ENCODE data around the gene CKLF. TPM values are rescaled to one million over a fixed set of nuclear protein-coding genes. Genes with fewer than 3 reads are reported as not detected.

The CKLF gene
- polyA plus RNA-seq, 1 of the 3 experiments (the other 2 are of a cell fraction): 211 TPM

GRCh38 chr16:66551788-66552285 lies 539 bp upstream of the CKLF start (continued):
- TF ChIP-seq, protein P1, sequence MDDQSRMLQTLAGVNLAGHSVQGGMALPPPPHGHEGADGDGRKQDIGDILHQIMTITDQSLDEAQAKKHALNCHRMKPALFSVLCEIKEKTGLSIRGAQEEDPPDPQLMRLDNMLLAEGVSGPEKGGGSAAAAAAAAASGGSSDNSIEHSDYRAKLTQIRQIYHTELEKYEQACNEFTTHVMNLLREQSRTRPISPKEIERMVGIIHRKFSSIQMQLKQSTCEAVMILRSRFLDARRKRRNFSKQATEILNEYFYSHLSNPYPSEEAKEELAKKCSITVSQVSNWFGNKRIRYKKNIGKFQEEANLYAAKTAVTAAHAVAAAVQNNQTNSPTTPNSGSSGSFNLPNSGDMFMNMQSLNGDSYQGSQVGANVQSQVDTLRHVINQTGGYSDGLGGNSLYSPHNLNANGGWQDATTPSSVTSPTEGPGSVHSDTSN (IDR thresholded peaks at IDR 0.05): no peak

DNA sequence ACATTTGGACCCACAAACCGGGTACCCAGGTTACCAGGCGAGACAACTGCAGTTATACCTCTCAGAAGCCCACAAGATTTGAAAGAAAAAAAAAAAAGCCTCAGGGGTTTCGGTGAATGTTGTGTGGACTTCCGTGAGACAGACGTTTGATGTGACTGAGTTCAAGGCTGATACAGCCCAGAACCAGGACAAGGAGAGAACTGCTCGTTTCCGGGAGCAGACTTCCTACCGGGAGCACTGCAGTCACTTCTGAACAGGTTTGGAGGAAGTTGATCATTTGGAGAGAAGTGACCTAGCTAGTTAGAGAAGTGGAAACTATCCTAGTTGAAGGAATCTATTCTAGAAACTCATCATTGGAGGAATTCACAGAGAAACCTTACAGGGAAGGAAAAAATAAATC lies 847 bp downstream of the CKLF start:
- no peak overlapping the region for H3K27ac ChIP-seq (ENCODE audit: low read depth in 2 of 2, low read length in 1 of 2)
- peaks cover 57% of the 10 kb centered on the region for H3K79me2 ChIP-seq (ENCODE audit: insufficient read depth)

DNA sequence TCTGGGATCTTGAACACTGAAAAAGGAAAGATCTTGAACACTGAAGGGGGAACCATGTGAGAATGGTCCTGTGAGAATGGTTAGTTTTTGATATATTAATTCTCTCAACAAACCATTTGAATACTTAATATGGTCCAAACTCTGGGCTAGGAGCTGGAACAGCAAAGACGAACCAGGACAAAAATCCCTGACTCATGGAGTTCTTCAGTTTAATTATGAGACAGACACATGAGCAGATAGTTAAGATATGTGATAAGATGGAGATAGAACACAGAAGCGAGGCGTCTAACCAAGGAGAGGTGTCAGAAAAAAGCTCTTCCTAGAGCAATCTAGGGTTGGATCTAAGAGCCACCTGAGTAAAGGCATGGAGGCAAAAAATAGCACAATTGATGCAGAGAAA lies 1.6 kb downstream of the CKLF start:
- no peaks in the 10 kb centered on the region for H3K27me3 ChIP-seq (ENCODE audit: insufficient read depth)
- peaks cover 10 to 17% of the 10 kb centered on the region in 2 experiments for H3K36me3 ChIP-seq (replicated peaks in 1 of 2; ENCODE audit: control insufficient read depth in 1 of 2, insufficient read depth in 2 of 2, low read length in 1 of 2)
- H3K4me1 ChIP-seq (ENCODE audit: control insufficient read depth in 1 of 2, insufficient read depth in 2 of 2, low read depth in 1 of 2, low read length in 1 of 2): peaks cover 14 to 25% of the 10 kb centered on the region in 2 experiments; a peak in 3 of 4 replicates
- H3K9me3 ChIP-seq: no peaks in the 10 kb centered on the region
- peak overlapping the region; percentile 85 for H3K4me2 ChIP-seq
- ChIA-PET POLR2A (no interaction called here), CTCF (interaction anchor here (1.0 to 1.7 kb wide), 2 partner anchors 25 to 55 kb away, joined by 3 to 5 read pairs; partner anchors contain the start of gene CMTM2)
- H3K79me2 ChIP-seq (ENCODE audit: insufficient read depth): peaks cover 62% of the 10 kb centered on the region
- no peaks in the 10 kb centered on the region for H4K20me1 ChIP-seq (ENCODE audit: insufficient read depth)
- H3K4me3 ChIP-seq (ENCODE audit: low read depth in 2 of 2, low read length in 1 of 2): no peak overlapping the region; a peak in 1 of 4 replicates
- H3K9me2 ChIP-seq: no peaks in the 10 kb centered on the region
- DNase-seq: no peak
- peaks cover 1% of the 10 kb centered on the region for H3F3A ChIP-seq (replicated peaks; ENCODE audit: insufficient read depth)
- H3K9ac ChIP-seq: no peak overlapping the region
- 93% methylated on average over 3 of the region's 3 CpGs for WGBS (ENCODE audit: low lambda C conversion rate)
- H3K27ac ChIP-seq (ENCODE audit: low read depth in 2 of 2, low read length in 1 of 2): no peak overlapping the region
- H2AFZ ChIP-seq (ENCODE audit: low read depth): no peak overlapping the region
- no peak for TF ChIP-seq NFIC (IDR thresholded peaks at IDR 0.05; ENCODE audit: borderline replicate concordance)
- TF ChIP-seq TEAD4 (IDR thresholded peaks at IDR 0.05; ENCODE audit: borderline replicate concordance, insufficient read depth): no peak
- no peak for TF ChIP-seq TCF12 (IDR thresholded peaks at IDR 0.05)
- TF ChIP-seq GABPA (IDR thresholded peaks at IDR 0.05; ENCODE audit: low read depth): no peak
- TF ChIP-seq, protein P2, sequence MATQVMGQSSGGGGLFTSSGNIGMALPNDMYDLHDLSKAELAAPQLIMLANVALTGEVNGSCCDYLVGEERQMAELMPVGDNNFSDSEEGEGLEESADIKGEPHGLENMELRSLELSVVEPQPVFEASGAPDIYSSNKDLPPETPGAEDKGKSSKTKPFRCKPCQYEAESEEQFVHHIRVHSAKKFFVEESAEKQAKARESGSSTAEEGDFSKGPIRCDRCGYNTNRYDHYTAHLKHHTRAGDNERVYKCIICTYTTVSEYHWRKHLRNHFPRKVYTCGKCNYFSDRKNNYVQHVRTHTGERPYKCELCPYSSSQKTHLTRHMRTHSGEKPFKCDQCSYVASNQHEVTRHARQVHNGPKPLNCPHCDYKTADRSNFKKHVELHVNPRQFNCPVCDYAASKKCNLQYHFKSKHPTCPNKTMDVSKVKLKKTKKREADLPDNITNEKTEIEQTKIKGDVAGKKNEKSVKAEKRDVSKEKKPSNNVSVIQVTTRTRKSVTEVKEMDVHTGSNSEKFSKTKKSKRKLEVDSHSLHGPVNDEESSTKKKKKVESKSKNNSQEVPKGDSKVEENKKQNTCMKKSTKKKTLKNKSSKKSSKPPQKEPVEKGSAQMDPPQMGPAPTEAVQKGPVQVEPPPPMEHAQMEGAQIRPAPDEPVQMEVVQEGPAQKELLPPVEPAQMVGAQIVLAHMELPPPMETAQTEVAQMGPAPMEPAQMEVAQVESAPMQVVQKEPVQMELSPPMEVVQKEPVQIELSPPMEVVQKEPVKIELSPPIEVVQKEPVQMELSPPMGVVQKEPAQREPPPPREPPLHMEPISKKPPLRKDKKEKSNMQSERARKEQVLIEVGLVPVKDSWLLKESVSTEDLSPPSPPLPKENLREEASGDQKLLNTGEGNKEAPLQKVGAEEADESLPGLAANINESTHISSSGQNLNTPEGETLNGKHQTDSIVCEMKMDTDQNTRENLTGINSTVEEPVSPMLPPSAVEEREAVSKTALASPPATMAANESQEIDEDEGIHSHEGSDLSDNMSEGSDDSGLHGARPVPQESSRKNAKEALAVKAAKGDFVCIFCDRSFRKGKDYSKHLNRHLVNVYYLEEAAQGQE (IDR thresholded peaks at IDR 0.05; ENCODE audit: low read depth, low read length): no peak
- no peak for TF ChIP-seq YY1 (IDR thresholded peaks at IDR 0.05; ENCODE audit: low read depth)
- TF ChIP-seq, protein P3, sequence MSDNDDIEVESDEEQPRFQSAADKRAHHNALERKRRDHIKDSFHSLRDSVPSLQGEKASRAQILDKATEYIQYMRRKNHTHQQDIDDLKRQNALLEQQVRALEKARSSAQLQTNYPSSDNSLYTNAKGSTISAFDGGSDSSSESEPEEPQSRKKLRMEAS (IDR thresholded peaks at IDR 0.05; ENCODE audit: low read depth): no peak

More for the DNA sequence above, 847 bp downstream of the CKLF start:
- H2AFZ ChIP-seq (ENCODE audit: low read depth): peak overlapping the region; percentile 95; the same call in 1 of the 2 replicates
- peaks cover 3% of the 10 kb centered on the region for H3F3A ChIP-seq (replicated peaks; ENCODE audit: insufficient read depth)
- TF ChIP-seq, protein P3 (IDR thresholded peaks at IDR 0.05; ENCODE audit: low read depth): no peak
- no peak for TF ChIP-seq CHD2 (IDR thresholded peaks at IDR 0.05; ENCODE audit: low read length, partially characterized antibody)
- TF ChIP-seq, protein P1 (IDR thresholded peaks at IDR 0.05): no peak
- TF ChIP-seq TAF1 (IDR thresholded peaks at IDR 0.05; ENCODE audit: borderline replicate concordance, low read depth, low read length): no peak
- no peak for TF ChIP-seq RAD21 (IDR thresholded peaks at IDR 0.05; ENCODE audit: low read length)
- no peak for TF ChIP-seq TCF12 (IDR thresholded peaks at IDR 0.05)
- no peak for TF ChIP-seq FOSL2 (IDR thresholded peaks at IDR 0.05; ENCODE audit: borderline replicate concordance, low read depth)
- no peak for TF ChIP-seq RXRA (IDR thresholded peaks at IDR 0.05; ENCODE audit: borderline replicate concordance, low read depth)
- TF ChIP-seq MEF2A (IDR thresholded peaks at IDR 0.05; ENCODE audit: borderline replicate concordance, low read depth): no peak
- no peak for TF ChIP-seq EP300 (IDR thresholded peaks at IDR 0.05; ENCODE audit: borderline replicate concordance in 1 of 2, low read depth in 1 of 2, low read length in 1 of 2)
- TF ChIP-seq ELF1 (IDR thresholded peaks at IDR 0.05): no peak
- TF ChIP-seq SIN3A (IDR thresholded peaks at IDR 0.05; ENCODE audit: borderline replicate concordance, low read depth, low read length): no peak
- TF ChIP-seq USF2 (IDR thresholded peaks at IDR 0.05; ENCODE audit: borderline replicate concordance, low read depth, low read length): no peak
- no peak for TF ChIP-seq EZH2phosphoT487 (IDR thresholded peaks at IDR 0.05; ENCODE audit: borderline replicate concordance, low read depth)
- peak overlapping the region; percentile 71 to 78 for H3K4me3 ChIP-seq (ENCODE audit: low read depth in 2 of 2, low read length in 1 of 2)
- peaks cover 19 to 27% of the 10 kb centered on the region in 2 experiments; a peak in 3 of 4 replicates for H3K4me1 ChIP-seq (ENCODE audit: control insufficient read depth in 1 of 2, insufficient read depth in 2 of 2, low read depth in 1 of 2, low read length in 1 of 2)
- peak overlapping the region; percentile 74; the same call in 1 of the 2 replicates for H3K9ac ChIP-seq
- WGBS (ENCODE audit: low lambda C conversion rate): 45% methylated on average over 8 of the region's 8 CpGs
- no peaks in the 10 kb centered on the region for H3K9me2 ChIP-seq
- no peak for DNase-seq
- H3K36me3 ChIP-seq (replicated peaks in 1 of 2; ENCODE audit: control insufficient read depth in 1 of 2, insufficient read depth in 2 of 2, low read length in 1 of 2): peaks cover 5 to 9% of the 10 kb centered on the region in 2 experiments
- H3K27me3 ChIP-seq (ENCODE audit: insufficient read depth): no peaks in the 10 kb centered on the region
- H3K4me2 ChIP-seq: peak overlapping the region; percentile 85
- H3K9me3 ChIP-seq: no peaks in the 10 kb centered on the region
- H4K20me1 ChIP-seq (ENCODE audit: insufficient read depth): no peaks in the 10 kb centered on the region
- CTCF ChIA-PET: no interaction called here
- POLR2A ChIA-PET: no interaction called here

Data from SK-N-SH (cell line).